COR-L47 (cell line): ENCODE data around the gene MYCL.
A peak's percentile ranks its signal among the peaks of the same experiment; 100 is the strongest.
"Not testable (repeated sequence)": the region's sequence is repeated elsewhere in the genome, so short reads cannot be mapped to it uniquely, and the experiment has no call there.

Source experiments
- DNase-seq: peaks from one replicate; lab custom pipeline; 2025; lab: John Stamatoyannopoulos, UW

Gene MYCL

GRCh38 chr1:39917825-39918224 is 16.1 kb upstream of the MYCL start:
- no peak for DNase-seq

GRCh38 chr1:39915499-39916129 is 13.9 kb upstream of the MYCL start:
- no peak for DNase-seq

- DNase-seq: not testable (repeated sequence)
These were observed 11.4 kb upstream of the MYCL start for GRCh38 chr1:39913136-39913535.

- DNase-seq: no peak
These were observed 8.5 kb upstream of the MYCL start for GRCh38 chr1:39910263-39910662.

GRCh38 chr1:39908534-39908933 is 6.8 kb upstream of the MYCL start:
- DNase-seq: no peak

- no peak for DNase-seq
These were observed 6.1 kb upstream of the MYCL start for GRCh38 chr1:39907528-39908453.

GRCh38 chr1:39905172-39905571 is 3.5 kb upstream of the MYCL start:
- DNase-seq: no peak

- DNase-seq: no peak
These were observed 717 bp upstream of the MYCL start for GRCh38 chr1:39902460-39902807.

GRCh38 chr1:39901464-39901713 is 328 bp downstream of the MYCL start:
- DNase-seq: no peak

GRCh38 chr1:39900662-39901463 is 854 bp downstream of the MYCL start:
- no peak for DNase-seq

GRCh38 chr1:39899611-39900538 is 1.8 kb downstream of the MYCL start:
- no peak for DNase-seq

GRCh38 chr1:39898648-39899603 is 2.8 kb downstream of the MYCL start:
- DNase-seq: peak; percentile 94

- DNase-seq: no peak
These were observed 3.5 kb downstream of the MYCL start for GRCh38 chr1:39898191-39898590.

- DNase-seq: no peak
These were observed 4.6 kb downstream of the MYCL start for GRCh38 chr1:39896909-39897685.

- DNase-seq: no peak
These were observed 5.8 kb downstream of the MYCL start for GRCh38 chr1:39895731-39896480.

- DNase-seq: no peak
These were observed 6.7 kb downstream of the MYCL start for GRCh38 chr1:39894884-39895495.

GRCh38 chr1:39892601-39893595 is 8.8 kb downstream of the MYCL start:
- peak; percentile 100 for DNase-seq
